CD4-positive, alpha-beta T cell treated with Interleukin-10 for 1 hour (primary cell): ENCODE results near the gene ZNF215.
"Not testable (repeated sequence)": the region's sequence is repeated elsewhere in the genome, so short reads cannot be mapped to it uniquely, and the experiment has no call there.

Source experiments
- DNase-seq: peaks from one replicate; pipeline ENCODE4 v3.0.0-alpha.2; 2020

ZNF215 gene

GRCh38 chr11:6926208-6927029 is at the start of gene ZNF215:
ZNF215 (plus strand) TSS chr11:6926426; CDS start chr11:6932273, 5,847 bp downstream.
- peak; percentile 3 for DNase-seq

- DNase-seq, result no peak
Observed at GRCh38 chr11:6876914-6877313, 49.3 kb upstream of the ZNF215 start.

- no peak for DNase-seq
Observed at GRCh38 chr11:6882751-6883150, 43.5 kb upstream of the ZNF215 start.

GRCh38 chr11:6887711-6888110 is 38.5 kb upstream of the ZNF215 start:
- not testable (repeated sequence) for DNase-seq

GRCh38 chr11:6888830-6889229 is 37.4 kb upstream of the ZNF215 start:
- no peak for DNase-seq

GRCh38 chr11:6889835-6890234 is 36.4 kb upstream of the ZNF215 start:
- DNase-seq, result no peak

- DNase-seq, result no peak
Observed at GRCh38 chr11:6892400-6892799, 33.8 kb upstream of the ZNF215 start, which contains the start of gene OR2D2. OR2D2 (minus strand) TSS chr11:6892500; CDS start chr11:6892500, 0 bp downstream.

GRCh38 chr11:6894097-6894496 is 32.1 kb upstream of the ZNF215 start:
- DNase-seq, result no peak

GRCh38 chr11:6895010-6895409 is 31.2 kb upstream of the ZNF215 start:
- no peak for DNase-seq

GRCh38 chr11:6898911-6899310 is 27.3 kb upstream of the ZNF215 start:
- no peak for DNase-seq

- no peak for DNase-seq
Observed at GRCh38 chr11:6900327-6900999, 25.8 kb upstream of the ZNF215 start.

GRCh38 chr11:6904804-6905203 is 21.4 kb upstream of the ZNF215 start:
- not testable (repeated sequence) for DNase-seq

GRCh38 chr11:6911378-6911777 is 14.8 kb upstream of the ZNF215 start:
- no peak for DNase-seq

- DNase-seq, result no peak
Observed at GRCh38 chr11:6911948-6912347, 14.3 kb upstream of the ZNF215 start.

GRCh38 chr11:6919698-6920097 is 6.5 kb upstream of the ZNF215 start:
- no peak for DNase-seq

- no peak for DNase-seq
Observed at GRCh38 chr11:6920702-6921101, 5.5 kb upstream of the ZNF215 start, which contains the start of gene OR2D3. OR2D3 (plus strand) TSS chr11:6921002; CDS start chr11:6921002, 0 bp downstream.

GRCh38 chr11:6925007-6925577 is 1.1 kb upstream of the ZNF215 start:
- no peak for DNase-seq

- no peak for DNase-seq
Observed at GRCh38 chr11:6925636-6926207, 504 bp upstream of the ZNF215 start.

- DNase-seq, result no peak
Observed at GRCh38 chr11:6927030-6927617, 898 bp downstream of the ZNF215 start.

GRCh38 chr11:6928916-6929315 is 2.7 kb downstream of the ZNF215 start:
- DNase-seq, result no peak

- DNase-seq, result no peak
Observed at GRCh38 chr11:6931146-6931713, 5.0 kb downstream of the ZNF215 start.

- DNase-seq, result no peak
Observed at GRCh38 chr11:6932145-6932544, 5.9 kb downstream of the ZNF215 start.

- DNase-seq, result no peak
Observed at GRCh38 chr11:6941970-6942369, 15.7 kb downstream of the ZNF215 start.
